HG02840 (cell line): Measurements from ENCODE around the gene CT45A7.
"Not testable (repeated sequence)": the region's sequence is repeated elsewhere in the genome, so short reads cannot be mapped to it uniquely, and the experiment has no call there.

ENCODE experiments used
- ATAC-seq: cut with Tn5 transposase; IDR thresholded peaks from one replicate; pipeline ENCODE4 v1.9.1; 2021; ENCODE audit warnings: mild to moderate bottlenecking, moderate library complexity, moderate number of reproducible peaks; ENCODE audit not compliant: unreplicated experiment, low FRiP score

CT45A7 gene, protein sequence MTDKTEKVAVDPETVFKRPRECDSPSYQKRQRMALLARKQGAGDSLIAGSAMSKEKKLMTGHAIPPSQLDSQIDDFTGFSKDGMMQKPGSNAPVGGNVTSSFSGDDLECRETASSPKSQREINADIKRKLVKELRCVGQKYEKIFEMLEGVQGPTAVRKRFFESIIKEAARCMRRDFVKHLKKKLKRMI

DNA sequence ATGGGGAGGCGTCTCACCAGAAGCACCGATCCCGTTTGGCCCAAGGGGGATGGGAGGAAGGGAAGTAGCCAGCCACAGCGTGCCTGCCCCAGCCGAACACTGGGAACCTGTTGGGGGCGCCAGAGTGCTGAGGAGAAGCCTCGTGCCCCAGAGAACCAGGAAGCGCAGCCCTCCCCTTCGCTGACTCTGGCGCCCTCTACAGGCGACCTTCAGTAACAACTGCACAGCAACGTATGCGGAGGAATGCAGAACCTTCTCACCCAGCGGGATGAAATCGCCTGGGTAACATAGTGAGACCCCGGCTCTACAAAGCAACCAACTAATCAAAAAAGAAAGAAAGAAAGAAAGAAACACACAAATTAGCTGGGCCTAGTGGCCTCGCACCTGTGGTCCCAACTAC lies at the start of gene CT45A7:
TSS of gene CT45A7 (minus strand) at position 101 of the 400 bp plus-strand sequence. CDS start 3,747 bp downstream, outside the sequence.
- ATAC-seq: not testable (repeated sequence)

DNA sequence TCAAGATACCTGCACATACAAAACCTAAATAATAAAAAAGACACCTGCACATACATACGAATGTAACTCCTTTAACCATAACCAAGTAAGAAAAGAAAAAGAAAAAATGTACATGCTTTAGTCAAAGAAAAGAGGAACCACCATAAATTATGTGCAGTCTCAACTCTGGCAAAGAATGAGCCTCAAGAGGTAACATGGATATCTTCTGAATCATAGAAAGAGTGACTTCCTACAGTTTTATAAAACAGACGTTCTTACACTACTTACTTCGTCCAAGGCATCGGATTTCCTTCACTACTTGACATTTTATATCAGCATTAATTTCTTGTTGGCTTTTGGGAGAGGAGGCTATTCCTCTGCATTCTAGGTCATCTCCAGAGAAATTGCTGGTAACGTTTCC lies 45.7 kb upstream of the CT45A7 start:
- ATAC-seq: not testable (repeated sequence)

DNA sequence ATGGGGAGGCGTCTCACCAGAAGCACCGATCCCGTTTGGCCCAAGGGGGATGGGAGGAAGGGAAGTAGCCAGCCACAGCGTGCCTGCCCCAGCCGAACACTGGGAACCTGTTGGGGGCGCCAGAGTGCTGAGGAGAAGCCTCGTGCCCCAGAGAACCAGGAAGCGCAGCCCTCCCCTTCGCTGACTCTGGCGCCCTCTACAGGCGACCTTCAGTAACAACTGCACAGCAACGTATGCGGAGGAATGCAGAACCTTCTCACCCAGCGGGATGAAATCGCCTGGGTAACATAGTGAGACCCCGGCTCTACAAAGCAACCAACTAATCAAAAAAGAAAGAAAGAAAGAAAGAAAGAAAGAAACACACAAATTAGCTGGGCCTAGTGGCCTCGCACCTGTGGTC lies 34.6 kb upstream of the CT45A7 start, which contains the start of gene CT45A9:
TSS of gene CT45A9 (minus strand) at position 101 of the 400 bp plus-strand sequence. CDS start 3,751 bp downstream, outside the sequence.
- not testable (repeated sequence) for ATAC-seq

DNA sequence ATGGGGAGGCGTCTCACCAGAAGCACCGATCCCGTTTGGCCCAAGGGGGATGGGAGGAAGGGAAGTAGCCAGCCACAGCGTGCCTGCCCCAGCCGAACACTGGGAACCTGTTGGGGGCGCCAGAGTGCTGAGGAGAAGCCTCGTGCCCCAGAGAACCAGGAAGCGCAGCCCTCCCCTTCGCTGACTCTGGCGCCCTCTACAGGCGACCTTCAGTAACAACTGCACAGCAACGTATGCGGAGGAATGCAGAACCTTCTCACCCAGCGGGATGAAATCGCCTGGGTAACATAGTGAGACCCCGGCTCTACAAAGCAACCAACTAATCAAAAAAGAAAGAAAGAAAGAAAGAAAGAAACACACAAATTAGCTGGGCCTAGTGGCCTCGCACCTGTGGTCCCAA lies 17.4 kb upstream of the CT45A7 start, which contains the start of gene CT45A8:
TSS of gene CT45A8 (minus strand) at position 101 of the 400 bp plus-strand sequence. CDS start 3,755 bp downstream, outside the sequence.
- not testable (repeated sequence) for ATAC-seq

DNA sequence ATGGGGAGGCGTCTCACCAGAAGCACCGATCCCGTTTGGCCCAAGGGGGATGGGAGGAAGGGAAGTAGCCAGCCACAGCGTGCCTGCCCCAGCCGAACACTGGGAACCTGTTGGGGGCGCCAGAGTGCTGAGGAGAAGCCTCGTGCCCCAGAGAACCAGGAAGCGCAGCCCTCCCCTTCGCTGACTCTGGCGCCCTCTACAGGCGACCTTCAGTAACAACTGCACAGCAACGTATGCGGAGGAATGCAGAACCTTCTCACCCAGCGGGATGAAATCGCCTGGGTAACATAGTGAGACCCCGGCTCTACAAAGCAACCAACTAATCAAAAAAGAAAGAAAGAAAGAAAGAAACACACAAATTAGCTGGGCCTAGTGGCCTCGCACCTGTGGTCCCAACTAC lies 17.2 kb downstream of the CT45A7 start, which contains the start of gene CT45A2:
TSS of gene CT45A2 (minus strand) at position 101 of the 400 bp plus-strand sequence. CDS start 3,747 bp downstream, outside the sequence.
- not testable (repeated sequence) for ATAC-seq

DNA sequence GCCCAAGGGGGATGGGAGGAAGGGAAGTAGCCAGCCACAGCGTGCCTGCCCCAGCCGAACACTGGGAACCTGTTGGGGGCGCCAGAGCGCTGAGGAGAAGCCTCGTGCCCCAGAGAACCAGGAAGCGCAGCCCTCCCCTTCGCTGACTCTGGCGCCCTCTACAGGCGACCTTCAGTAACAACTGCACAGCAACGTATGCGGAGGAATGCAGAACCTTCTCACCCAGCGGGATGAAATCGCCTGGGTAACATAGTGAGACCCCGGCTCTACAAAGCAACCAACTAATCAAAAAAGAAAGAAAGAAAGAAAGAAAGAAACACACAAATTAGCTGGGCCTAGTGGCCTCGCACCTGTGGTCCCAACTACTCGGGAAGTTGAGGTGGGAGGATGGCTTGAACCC lies 34.4 kb downstream of the CT45A7 start, which contains the start of gene CT45A6:
TSS of gene CT45A6 (minus strand) at position 101 of the 400 bp plus-strand sequence. CDS start 3,794 bp downstream, outside the sequence.
- not testable (repeated sequence) for ATAC-seq

DNA sequence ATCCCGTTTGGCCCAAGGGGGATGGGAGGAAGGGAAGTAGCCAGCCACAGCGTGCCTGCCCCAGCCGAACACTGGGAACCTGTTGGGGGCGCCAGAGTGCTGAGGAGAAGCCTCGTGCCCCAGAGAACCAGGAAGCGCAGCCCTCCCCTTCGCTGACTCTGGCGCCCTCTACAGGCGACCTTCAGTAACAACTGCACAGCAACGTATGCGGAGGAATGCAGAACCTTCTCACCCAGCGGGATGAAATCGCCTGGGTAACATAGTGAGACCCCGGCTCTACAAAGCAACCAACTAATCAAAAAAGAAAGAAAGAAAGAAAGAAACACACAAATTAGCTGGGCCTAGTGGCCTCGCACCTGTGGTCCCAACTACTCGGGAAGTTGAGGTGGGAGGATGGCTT lies 51.7 kb downstream of the CT45A7 start, which contains the start of gene CT45A5:
TSS of gene CT45A5 (minus strand) at position 101 of the 400 bp plus-strand sequence. CDS start 3,774 bp downstream, outside the sequence.
- not testable (repeated sequence) for ATAC-seq
